Retinal pigment epithelial cell (primary cell): Measurements from ENCODE around the gene MCU.

Source experiments
- DNase-seq: peaks from one replicate; pipeline ENCODE4 v3.0.0-alpha.2; 2010; ENCODE audit warnings: low read depth
- H3K4me3 ChIP-seq: 2 replicates; pipeline ENCODE4 v1.5.1; 2011; ENCODE audit warnings: mild to moderate bottlenecking, low read length, control low read depth, moderate library complexity
- TF ChIP-seq, protein P1 (sequence below): conservative IDR thresholded peaks from 2 replicates; pipeline ENCODE4 v1.5.1; 2011; ENCODE audit warnings: low read depth, low read length, control low read depth, inconsistent platforms

MCU gene

GRCh38 chr10:72841487-72841886, 149.5 kb downstream of the MCU start:
- no peak overlapping the region for H3K4me3 ChIP-seq
- TF ChIP-seq, protein P1, sequence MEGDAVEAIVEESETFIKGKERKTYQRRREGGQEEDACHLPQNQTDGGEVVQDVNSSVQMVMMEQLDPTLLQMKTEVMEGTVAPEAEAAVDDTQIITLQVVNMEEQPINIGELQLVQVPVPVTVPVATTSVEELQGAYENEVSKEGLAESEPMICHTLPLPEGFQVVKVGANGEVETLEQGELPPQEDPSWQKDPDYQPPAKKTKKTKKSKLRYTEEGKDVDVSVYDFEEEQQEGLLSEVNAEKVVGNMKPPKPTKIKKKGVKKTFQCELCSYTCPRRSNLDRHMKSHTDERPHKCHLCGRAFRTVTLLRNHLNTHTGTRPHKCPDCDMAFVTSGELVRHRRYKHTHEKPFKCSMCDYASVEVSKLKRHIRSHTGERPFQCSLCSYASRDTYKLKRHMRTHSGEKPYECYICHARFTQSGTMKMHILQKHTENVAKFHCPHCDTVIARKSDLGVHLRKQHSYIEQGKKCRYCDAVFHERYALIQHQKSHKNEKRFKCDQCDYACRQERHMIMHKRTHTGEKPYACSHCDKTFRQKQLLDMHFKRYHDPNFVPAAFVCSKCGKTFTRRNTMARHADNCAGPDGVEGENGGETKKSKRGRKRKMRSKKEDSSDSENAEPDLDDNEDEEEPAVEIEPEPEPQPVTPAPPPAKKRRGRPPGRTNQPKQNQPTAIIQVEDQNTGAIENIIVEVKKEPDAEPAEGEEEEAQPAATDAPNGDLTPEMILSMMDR, result no peak
- DNase-seq, result no peak

- no peak for DNase-seq
- H3K4me3 ChIP-seq, result no peak overlapping the region
- TF ChIP-seq, protein P1, result no peak
These were observed 150.2 kb downstream of the MCU start for GRCh38 chr10:72842164-72842563.

DNA sequence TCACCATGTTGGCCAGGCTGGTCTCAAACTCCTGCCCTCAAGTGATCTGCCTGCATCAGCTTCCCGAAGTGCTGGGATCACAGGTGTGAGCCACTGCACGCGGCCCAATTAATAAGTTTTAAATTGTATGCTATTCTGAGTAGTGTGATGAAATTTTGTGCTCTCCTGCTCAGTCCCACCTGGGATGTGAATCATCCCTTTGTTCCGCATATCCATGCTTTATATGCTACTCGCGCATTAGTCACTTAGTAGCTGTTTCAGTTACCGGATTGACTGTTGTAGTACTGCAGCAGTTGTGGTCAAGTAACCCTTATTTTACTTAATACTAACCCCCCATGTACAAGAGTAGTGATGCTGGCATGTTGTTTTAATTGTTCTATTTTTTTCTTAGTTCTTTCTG, 154.3 kb downstream of the MCU start:
- DNase-seq, result peak; percentile 18
- TF ChIP-seq, protein P1, result no peak
- no peak overlapping the region for H3K4me3 ChIP-seq

GRCh38 chr10:72847681-72848080, 155.7 kb downstream of the MCU start:
- TF ChIP-seq, protein P1, result no peak
- DNase-seq, result no peak
- no peak overlapping the region for H3K4me3 ChIP-seq

DNA sequence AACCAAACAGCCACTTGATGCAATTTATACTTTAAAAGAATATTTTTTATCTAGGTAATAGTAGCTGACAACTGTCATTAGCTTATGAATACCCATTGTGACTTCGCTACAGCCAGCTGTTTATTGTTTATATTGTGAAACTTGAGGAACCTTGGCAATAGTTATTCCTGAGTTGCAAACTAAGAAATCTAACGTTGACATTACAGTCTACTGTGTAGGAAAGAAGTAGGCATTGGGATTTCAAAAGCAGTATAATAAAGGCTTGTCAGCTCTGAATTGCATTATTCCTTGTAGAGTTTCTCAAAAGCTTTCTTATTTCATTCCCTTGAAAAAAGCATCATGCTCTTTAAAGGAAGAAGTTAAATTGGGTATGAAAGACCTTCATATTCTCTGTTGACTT, 158.9 kb downstream of the MCU start:
- DNase-seq, result no peak
- TF ChIP-seq, protein P1, result no peak
- H3K4me3 ChIP-seq, result no peak overlapping the region

DNA sequence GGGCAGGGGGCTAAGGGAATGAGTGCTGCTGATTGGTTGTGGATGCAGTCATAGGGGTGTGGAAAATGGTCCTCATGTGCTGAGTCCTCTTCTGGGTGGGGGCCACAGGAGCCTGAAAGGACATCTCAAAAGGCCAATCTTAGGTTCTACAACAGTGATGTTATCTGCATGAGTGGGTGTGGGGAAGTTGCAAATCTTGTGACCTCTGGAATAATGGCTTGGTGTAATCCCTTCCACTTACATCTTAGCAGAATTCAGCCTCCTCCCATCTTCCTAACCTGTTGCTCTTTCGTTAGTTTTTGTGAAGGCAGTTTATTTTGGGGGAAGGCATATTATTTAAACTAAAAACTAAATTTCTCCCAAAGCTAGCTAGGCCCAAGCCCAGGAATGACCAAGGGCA, 159.6 kb downstream of the MCU start:
- DNase-seq, result no peak
- H3K4me3 ChIP-seq, result no peak overlapping the region
- TF ChIP-seq, protein P1, result no peak

DNA sequence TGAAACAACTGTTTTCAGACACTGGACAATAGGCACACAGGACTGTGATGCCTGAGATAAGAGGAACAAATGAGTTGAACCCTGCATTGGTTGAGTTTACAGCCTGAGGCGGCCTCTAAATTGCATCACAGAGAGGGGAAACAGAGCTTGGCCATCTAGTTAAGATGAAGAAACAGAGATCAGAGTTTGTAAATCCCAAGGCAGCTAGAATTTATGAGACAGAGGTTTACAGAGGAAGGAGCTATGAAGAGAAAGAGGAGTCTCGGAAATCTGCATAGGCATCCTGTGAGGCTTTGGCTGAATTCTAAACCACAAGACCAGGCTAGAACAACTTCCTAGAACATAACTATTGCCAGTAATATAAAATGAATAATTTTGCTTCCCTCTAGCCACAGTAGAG, 160.6 kb downstream of the MCU start:
- no peak overlapping the region for H3K4me3 ChIP-seq
- no peak for DNase-seq
- TF ChIP-seq, protein P1, result no peak
